H54 (cell line): ENCODE data around the gene MEOX1.

Source experiments
- DNase-seq: peaks from one replicate; pipeline ENCODE4 v3.0.0; 2011; ENCODE audit warnings: low spot score, mixed read lengths; ENCODE audit not compliant: insufficient read length
- FAIRE-seq: peaks from 3 replicates; lab custom pipeline; 2011; peaks lifted over from hg19 to GRCh38; lab: Jason Lieb, UNC
- POLR2A ChIP-seq: IDR thresholded peaks from 2 replicates; pipeline ENCODE4 v1.6.1; 2011; ENCODE audit warnings: low read depth, mild to moderate bottlenecking, low read length

Gene MEOX1

GRCh38 chr17:43632221-43632620, 29.5 kb downstream of the MEOX1 start:
- TF ChIP-seq POLR2A, result no peak
- FAIRE-seq (no peak), DNase-seq (no peak)

- no peak for TF ChIP-seq POLR2A
- DNase-seq (no peak), FAIRE-seq (no peak)
Measured at GRCh38 chr17:43631429-43631828, 30.3 kb downstream of the MEOX1 start.

GRCh38 chr17:43628089-43628650, 33.6 kb downstream of the MEOX1 start:
- no peak for FAIRE-seq
- TF ChIP-seq POLR2A, result no peak

GRCh38 chr17:43627653-43628052, 34.1 kb downstream of the MEOX1 start:
- FAIRE-seq (no peak), DNase-seq (no peak)
- no peak for TF ChIP-seq POLR2A

More at GRCh38 chr17:43628089-43628650, 33.6 kb downstream of the MEOX1 start:
- no peak for DNase-seq

- TF ChIP-seq POLR2A, result no peak
- no peak for FAIRE-seq
- DNase-seq, result no peak
Measured at GRCh38 chr17:43626023-43626422, 35.7 kb downstream of the MEOX1 start.

- no peak for TF ChIP-seq POLR2A
- FAIRE-seq (no peak), DNase-seq (no peak)
Measured at GRCh38 chr17:43625606-43626005, 36.1 kb downstream of the MEOX1 start.

- no peak for TF ChIP-seq POLR2A
- FAIRE-seq (no peak), DNase-seq (no peak)
Measured at GRCh38 chr17:43620581-43620980, 41.1 kb downstream of the MEOX1 start.

GRCh38 chr17:43620147-43620546, 41.6 kb downstream of the MEOX1 start:
- no peak for TF ChIP-seq POLR2A
- no peak for FAIRE-seq
- DNase-seq, result no peak

- no peak for DNase-seq
- TF ChIP-seq POLR2A, result no peak
- no peak for FAIRE-seq
Measured at GRCh38 chr17:43619705-43620104, 42.0 kb downstream of the MEOX1 start.

GRCh38 chr17:43618276-43618675, 43.4 kb downstream of the MEOX1 start:
- no peak for FAIRE-seq
- no peak for TF ChIP-seq POLR2A
- no peak for DNase-seq

GRCh38 chr17:43616852-43617251, 44.9 kb downstream of the MEOX1 start:
- DNase-seq, result no peak
- FAIRE-seq, result no peak
- TF ChIP-seq POLR2A, result no peak

GRCh38 chr17:43616421-43616820, 45.3 kb downstream of the MEOX1 start:
- TF ChIP-seq POLR2A, result no peak
- DNase-seq, result no peak
- FAIRE-seq, result no peak

- no peak for DNase-seq
- no peak for FAIRE-seq
- TF ChIP-seq POLR2A, result no peak
Measured at GRCh38 chr17:43616029-43616351, 45.7 kb downstream of the MEOX1 start.

GRCh38 chr17:43615330-43616028, 46.2 kb downstream of the MEOX1 start:
- DNase-seq, result no peak
- no peak for FAIRE-seq
- no peak for TF ChIP-seq POLR2A

- FAIRE-seq (no peak), DNase-seq (no peak)
- no peak for TF ChIP-seq POLR2A
Measured at GRCh38 chr17:43614561-43614960, 47.2 kb downstream of the MEOX1 start.
